ENCODE data around the gene NUDCD3. TPM values are rescaled to one million over a fixed set of nuclear protein-coding genes. Genes with fewer than 3 reads are reported as not detected.

NUDCD3 gene
- total RNA-seq, 3 donors from 2014 or later: 52.1 to 64.0 (median 60.0) TPM

GRCh38 chr7:44387389-44387788 is 103.1 kb downstream of the NUDCD3 start:
- DNase-seq (ENCODE audit: low spot score in 2 of 2): no peak
- intact Hi-C loops (cut with DNase I; ENCODE audit: low total_unique reads): no loop called here
- H3K27ac ChIP-seq: no peak overlapping the region
- H3K9me3 ChIP-seq: no peaks in the 10 kb centered on the region
- H3K4me1 ChIP-seq: no peaks in the 10 kb centered on the region
- no peaks in the 10 kb centered on the region for H3K27me3 ChIP-seq
- H3K4me3 ChIP-seq: no peak overlapping the region
- TF ChIP-seq POLR2AphosphoS5 (IDR thresholded peaks at IDR 0.05) (no peak), POLR2A (IDR thresholded peaks at IDR 0.05) (no peak)
- TF ChIP-seq, protein P1, sequence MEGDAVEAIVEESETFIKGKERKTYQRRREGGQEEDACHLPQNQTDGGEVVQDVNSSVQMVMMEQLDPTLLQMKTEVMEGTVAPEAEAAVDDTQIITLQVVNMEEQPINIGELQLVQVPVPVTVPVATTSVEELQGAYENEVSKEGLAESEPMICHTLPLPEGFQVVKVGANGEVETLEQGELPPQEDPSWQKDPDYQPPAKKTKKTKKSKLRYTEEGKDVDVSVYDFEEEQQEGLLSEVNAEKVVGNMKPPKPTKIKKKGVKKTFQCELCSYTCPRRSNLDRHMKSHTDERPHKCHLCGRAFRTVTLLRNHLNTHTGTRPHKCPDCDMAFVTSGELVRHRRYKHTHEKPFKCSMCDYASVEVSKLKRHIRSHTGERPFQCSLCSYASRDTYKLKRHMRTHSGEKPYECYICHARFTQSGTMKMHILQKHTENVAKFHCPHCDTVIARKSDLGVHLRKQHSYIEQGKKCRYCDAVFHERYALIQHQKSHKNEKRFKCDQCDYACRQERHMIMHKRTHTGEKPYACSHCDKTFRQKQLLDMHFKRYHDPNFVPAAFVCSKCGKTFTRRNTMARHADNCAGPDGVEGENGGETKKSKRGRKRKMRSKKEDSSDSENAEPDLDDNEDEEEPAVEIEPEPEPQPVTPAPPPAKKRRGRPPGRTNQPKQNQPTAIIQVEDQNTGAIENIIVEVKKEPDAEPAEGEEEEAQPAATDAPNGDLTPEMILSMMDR (IDR thresholded peaks at IDR 0.05): no peak
- H3K36me3 ChIP-seq: peaks cover 27% of the 10 kb centered on the region

GRCh38 chr7:44386139-44386913 is 104.1 kb downstream of the NUDCD3 start:
- TF ChIP-seq POLR2AphosphoS5 (IDR thresholded peaks at IDR 0.05): no peak
- TF ChIP-seq POLR2A (IDR thresholded peaks at IDR 0.05): no peak
- TF ChIP-seq, protein P1 (IDR thresholded peaks at IDR 0.05): no peak
- no peaks in the 10 kb centered on the region for H3K9me3 ChIP-seq
- H3K27ac ChIP-seq: no peak overlapping the region
- H3K4me3 ChIP-seq: no peak overlapping the region
- intact Hi-C loops (cut with DNase I; ENCODE audit: low total_unique reads): no loop called here
- H3K27me3 ChIP-seq: no peaks in the 10 kb centered on the region
- DNase-seq (ENCODE audit: low spot score in 2 of 2): no peak
- H3K36me3 ChIP-seq: peaks cover 19% of the 10 kb centered on the region
- H3K4me1 ChIP-seq: no peaks in the 10 kb centered on the region

DNA sequence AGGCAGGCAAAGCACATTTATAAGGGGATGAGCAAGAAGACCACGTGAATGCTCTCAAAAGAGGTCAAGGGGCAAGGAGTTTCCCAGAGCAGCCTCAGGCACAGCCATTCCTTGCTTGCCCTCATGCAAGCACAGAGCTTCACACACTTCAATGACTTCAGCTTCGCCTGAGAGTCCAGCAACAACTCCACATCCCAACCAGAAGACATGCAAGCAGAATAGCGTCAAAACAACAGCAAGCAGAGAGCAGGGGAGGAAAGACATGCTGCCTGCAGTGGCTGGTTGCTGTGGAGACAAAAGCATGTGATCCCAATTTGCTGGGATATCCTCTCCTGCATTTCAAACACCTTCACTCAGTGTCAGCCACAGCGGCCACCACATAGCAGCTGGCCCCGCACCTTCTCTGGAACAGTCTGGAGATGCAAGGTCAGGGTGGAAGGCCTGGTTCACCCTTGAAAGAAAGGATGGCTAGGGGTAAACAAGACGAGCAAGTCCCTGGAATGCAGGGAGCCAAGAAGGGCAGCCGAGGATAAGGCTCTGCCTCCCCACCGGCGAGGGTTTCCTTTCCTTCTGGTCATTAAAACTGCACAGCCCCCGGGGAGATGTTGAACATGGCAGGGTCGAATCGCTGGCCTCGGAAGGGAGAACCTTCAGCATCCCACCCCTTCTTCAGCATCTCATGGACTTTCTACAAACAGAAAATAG is 104.9 kb downstream of the NUDCD3 start:
- Histone ChIP-seq H3K27me3 (no peaks in the 10 kb centered on the region), H3K36me3 (peaks cover 19% of the 10 kb centered on the region), H3K27ac (no peak overlapping the region), H3K9me3 (no peaks in the 10 kb centered on the region), H3K4me3 (no peak overlapping the region), H3K4me1 (no peaks in the 10 kb centered on the region)
- no peak for DNase-seq (ENCODE audit: low spot score in 2 of 2)
- intact Hi-C loops (cut with DNase I; ENCODE audit: low total_unique reads): no loop called here
- TF ChIP-seq, protein P1 (IDR thresholded peaks at IDR 0.05): no peak
- TF ChIP-seq POLR2A (IDR thresholded peaks at IDR 0.05) (no peak), POLR2AphosphoS5 (IDR thresholded peaks at IDR 0.05) (no peak)

DNA sequence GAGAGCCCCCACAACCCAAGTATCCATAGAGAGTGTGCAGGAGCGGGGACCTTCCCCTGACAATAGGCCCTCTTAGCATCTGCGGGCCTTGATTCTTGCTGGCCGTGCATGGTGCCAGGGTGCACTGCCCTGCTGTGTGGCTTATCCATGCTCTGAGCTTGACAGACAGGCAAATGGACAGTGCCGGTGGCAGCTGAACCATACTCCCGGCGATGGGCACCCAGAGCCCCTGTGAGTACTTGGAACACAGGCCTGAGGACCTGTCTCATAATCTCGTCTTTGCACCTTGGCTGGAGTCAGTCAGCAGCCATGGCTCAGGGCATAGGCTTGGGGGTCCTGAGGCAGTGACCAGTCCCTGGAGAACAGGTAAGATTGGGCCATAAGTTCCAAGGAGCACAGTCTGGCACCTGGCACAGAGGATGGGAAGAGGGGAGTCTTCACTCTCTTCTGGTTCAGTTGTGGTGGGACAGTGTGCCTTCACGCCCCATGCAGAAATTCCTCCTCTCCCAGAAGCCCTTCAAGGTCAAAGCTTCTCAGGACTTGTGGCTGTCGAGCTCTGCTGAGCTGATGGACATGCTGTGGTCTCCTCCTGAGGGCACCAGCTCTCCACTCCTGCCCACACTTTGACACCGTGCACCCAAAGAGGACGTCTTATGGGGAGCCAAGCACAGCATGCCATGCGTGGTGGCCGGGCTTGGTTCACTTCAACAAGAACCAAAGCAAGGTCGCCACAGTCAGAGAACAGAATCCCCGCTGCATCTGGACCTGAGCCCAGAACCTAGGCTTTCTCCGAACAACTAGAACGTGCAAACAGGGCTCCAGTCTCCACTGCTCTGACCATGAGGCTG is 105.6 kb downstream of the NUDCD3 start:
- H3K9me3 ChIP-seq: no peaks in the 10 kb centered on the region
- peak; percentile 13 to 43 for DNase-seq (ENCODE audit: low spot score in 2 of 2)
- TF ChIP-seq POLR2AphosphoS5 (IDR thresholded peaks at IDR 0.05): no peak
- no peak for TF ChIP-seq POLR2A (IDR thresholded peaks at IDR 0.05)
- TF ChIP-seq, protein P1 (IDR thresholded peaks at IDR 0.05): no peak
- H3K4me3 ChIP-seq: no peak overlapping the region
- no peaks in the 10 kb centered on the region for H3K4me1 ChIP-seq
- H3K27ac ChIP-seq: no peak overlapping the region
- no peaks in the 10 kb centered on the region for H3K27me3 ChIP-seq
- H3K36me3 ChIP-seq: peaks cover 19% of the 10 kb centered on the region
- intact Hi-C loops (cut with DNase I; ENCODE audit: low total_unique reads): no loop called here
